Measurements from ENCODE around the gene KCNQ1OT1.

KCNQ1OT1 gene

DNA sequence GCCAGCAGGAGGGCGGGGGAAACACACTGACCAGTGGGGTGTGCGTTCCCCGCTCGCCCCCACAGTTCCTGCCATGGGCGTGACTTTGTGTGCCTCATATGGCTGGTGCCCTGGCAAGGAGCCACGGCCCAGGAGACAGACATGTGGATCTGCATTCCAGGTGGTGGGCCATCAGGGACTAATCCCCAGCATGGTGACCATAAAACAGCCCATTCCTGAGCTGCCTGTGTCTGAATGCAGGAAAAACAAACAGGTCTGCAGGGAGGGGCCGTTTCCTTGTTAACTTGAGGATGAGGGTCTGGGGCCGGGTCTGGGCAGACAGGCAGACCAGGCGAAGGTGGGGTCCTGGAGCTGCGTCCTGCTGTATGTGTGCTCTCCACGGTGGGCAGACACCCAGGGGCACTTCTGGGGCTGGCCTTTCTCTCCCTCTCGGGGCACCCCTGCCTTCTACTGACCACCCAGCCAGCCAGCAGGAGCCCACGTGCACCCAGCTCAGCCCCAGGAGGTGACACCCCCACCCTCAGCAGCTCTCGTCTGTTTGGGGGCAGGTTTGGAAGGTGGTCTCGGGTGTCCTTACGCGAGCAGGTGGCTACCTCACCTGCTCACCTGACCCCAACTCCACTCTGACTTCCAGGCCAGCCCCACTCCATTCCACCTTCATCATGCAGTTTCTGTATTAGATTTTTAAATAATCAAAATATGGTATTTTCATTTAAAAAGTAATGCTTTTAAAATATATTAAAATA, 120.3 kb downstream of the KCNQ1OT1 start:
- DNase-seq: no peak

DNA sequence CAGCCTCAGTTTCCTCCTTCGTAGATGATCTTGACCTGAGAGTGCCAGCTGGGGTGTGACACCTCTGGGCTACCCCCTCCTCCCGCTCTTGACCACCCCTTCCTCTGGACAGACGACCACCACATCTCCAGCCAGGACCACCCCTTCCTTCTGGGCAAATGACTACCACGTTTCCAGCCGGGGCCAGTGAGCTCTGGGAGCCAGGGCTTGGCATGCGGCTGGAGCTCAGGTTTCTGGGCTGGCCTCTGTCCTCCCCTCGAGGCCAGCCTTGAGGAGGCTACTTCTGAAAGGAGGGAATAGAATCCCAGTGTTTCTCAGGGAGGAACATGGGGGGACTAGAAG, 120.9 kb downstream of the KCNQ1OT1 start:
- no peak for DNase-seq

DNA sequence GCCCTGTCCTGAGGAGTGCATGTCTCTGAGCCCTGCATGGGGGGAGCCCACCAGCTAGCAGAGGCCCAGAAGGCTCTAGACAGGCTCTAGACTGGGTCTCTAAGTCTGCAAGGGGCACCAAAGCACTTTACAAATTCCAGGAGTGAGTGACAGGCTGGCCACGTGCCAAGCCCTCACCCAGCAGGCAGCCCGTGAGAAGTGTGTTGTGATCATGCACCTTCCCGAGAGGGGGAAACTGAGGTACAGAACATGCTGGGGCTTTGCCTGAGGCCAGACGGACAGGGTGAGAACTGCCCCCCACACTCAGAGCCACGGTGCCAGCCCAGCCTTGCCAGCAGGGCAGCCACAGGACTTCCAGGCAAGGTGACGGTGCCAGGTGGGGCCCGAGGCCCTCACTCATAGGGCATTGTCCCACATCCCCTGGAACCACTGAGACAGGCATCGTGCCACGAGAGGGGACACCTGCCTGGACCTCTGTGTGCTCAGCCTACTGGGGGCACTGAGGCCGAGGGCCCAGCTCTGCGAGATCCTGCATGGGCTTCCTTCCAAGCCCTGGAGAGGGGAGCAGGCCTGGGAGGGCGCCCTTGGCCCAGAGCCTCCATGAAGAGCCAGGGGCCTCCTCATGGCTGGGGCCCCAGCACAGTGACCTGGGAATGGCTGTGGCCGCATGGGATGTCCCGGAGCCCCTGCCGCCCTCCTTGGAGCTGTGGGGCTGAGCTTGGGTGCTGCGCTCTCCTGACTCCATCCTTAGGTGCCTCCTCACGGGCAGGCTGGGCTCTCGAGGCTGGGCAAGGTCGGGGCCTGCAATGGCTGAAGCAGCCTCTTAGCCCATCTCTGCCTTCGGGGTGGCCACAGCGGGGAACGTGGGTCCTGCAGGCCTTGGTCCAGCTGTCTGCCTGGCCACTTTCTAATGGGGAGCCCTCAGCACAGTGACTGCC, 121.5 kb downstream of the KCNQ1OT1 start:
- DNase-seq: no peak

DNA sequence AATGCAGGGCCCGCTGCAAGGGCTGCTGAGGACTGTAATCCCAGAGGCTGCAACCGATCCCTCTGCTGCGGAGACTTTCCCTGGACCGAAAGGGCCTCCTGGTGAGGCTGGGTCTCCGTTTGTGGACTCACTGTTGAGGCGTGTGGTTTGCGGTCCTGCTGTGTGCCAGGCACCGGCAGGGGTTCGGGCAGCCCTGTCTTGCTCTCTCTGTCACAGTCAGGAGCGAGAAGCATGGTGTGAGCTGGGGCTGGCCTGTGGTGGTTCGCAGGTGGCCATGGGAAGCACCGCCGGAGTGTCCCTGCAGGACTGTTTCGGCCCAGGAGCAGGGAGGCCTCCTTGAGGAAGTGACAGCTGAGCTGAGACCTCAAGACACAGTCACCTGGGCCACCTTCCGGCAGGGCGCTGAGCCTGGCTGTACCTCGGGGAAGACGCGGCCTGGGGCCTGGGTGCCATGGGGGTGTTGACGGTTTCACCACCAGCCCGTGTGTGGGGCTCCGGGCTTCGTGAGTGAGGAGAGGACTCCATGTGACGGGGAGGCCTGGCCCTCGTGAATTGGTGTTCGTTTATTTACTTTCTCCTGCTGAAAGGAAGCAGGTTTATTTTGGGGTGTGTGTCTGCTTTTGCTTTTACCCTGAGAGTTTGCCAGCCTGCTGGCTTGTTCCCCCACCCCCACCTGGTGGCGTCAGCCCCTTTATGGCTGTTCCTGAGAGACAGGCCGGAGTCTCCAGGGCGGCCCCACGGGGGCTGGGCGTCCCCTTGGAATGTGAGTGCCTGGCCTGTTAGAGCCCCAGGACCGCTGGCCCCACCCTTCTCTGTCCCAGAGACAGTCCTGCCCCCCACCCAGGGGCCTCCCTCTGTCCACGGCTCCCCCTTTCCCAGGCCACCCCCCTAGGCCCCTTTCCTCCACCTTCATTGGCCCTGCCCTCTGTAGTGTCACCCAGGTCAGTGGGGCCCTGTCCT, 122.5 kb downstream of the KCNQ1OT1 start:
- DNase-seq: no peak

DNA sequence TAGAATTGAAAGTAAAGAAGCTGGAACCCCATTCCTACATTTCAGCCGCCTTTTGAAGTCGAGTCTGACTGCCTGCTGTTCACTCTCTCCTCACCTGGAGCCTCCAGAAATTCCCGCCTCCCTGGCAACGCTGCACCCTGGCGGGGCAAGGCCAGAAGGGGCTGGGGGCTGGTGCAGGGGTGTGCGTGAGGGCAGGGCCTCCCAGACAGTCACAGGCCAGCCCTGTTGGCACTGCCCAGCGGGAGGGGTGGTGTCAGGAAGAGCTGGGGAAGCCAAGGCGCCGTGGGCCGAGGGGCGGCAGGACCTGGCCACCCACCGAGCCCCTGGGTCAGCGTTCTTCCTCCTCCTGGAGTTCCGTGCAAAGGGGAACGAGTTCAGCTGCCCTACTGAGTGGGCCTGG, 123.2 kb downstream of the KCNQ1OT1 start:
- DNase-seq: no peak

DNA sequence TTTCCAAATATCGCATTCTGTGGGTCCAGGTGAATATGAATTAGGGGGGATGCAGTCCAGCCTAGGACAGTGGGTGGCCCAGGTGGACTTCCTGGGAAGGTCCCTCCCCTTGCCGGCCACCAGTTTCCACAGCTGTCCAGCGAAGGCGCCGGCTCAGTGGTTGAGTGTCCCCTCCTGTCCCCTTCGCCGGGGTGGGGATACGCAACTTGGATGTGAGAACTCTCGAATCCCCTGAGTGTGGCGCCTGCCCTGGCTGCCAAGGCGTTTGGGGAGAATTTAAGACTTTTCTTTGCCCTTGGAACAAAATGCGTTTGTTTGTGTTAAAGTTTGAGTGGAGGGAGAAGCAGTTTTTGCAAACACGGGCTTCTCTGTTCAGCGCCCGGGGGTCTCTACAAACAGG, 123.7 kb downstream of the KCNQ1OT1 start:
- DNase-seq: no peak

DNA sequence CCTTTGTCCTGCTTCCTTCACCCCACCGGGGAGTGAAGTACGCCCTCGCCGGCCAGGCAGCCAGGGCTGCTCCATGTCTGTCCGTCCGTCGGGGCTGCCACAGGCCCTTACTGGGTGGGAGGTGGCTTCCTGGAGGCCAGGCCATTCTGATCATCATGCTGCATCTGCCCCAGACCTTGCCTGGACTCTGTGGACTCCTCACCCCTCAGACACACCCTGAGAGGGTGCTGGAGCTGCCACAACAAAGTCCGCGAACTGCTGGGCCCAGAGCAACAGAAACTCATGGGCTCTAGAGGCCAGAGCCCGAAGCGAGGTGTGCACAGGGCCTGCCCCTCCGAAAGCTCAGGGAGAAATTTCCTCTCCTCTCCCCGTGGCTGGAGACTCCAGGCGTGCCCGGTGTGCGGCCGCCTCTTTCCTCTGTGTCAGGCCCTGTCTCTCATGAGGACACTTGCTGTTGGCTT, 124.2 kb downstream of the KCNQ1OT1 start:
- no peak for DNase-seq

DNA sequence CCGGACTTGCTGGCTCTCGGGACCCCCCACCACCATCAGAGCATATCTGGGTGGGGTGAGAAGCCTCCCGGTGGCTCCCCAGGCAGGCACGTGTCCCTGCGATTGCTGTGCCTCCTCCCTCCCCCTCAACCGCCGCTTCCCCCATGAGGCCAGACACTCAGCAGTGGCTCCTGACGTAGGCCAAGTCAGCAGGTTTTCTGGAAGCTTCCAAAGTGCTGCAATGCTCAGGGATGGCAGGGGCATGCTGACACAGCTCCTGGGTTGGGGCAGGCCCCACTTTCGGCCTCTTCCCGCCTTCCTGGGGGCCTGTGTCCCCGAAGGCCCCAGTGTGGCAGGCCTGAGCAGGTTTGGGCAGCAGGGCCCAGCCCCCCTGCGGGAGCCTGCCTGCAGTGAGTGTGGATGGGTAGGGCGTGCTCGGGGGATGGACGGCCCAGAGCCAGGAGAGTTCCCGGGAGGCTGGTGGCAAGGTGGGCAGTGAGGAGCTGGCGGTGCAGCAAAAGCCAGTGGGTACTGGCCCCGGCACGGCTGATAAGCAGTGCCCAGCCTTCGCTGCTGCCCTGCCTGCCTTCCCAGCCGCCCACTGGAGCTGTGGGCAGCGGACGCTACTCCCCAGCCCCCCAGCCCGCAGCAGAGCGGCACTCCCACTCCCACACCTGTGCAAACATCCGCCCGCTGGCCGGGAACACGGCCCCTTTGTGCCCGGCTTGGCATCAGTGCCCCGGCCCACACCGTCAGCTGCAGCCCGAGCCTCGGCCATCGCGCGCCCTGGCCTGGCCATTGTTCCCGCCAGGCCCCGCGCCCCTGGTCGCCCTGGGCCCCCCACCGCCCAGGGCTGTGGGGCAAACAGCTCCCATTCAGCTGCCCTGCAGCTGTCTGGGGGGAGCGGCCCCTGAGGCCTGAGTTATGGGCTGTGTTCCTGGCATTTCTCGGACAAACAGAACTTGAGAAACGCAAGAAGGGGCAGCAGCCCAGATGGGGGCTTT, 125.0 kb downstream of the KCNQ1OT1 start:
- no peak for DNase-seq

DNA sequence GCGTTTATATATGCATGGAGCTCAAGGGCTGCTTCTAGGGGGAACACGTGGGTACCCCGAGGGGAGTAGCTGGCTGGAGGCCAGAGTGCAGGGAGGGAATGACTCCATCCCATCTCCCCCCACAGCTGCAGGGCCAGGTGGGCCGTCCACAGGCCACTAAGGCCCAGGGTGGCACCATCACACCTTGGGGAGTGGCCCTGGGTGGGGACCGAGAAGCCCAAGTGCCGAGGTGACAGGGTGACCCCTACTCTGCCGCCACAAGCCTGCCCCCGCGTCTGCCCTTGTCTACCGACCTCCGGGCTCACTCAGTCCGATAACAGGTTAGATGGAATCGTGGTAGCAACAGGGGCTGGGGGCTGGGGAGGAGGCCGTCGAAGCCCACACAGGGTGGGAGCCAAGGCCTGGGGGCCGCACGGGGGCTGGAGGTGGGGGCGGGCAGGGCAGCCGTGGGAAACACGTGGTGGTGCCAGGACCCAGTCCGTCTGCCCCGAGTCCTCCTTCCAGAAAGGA, 125.7 kb downstream of the KCNQ1OT1 start:
- no peak for DNase-seq

DNA sequence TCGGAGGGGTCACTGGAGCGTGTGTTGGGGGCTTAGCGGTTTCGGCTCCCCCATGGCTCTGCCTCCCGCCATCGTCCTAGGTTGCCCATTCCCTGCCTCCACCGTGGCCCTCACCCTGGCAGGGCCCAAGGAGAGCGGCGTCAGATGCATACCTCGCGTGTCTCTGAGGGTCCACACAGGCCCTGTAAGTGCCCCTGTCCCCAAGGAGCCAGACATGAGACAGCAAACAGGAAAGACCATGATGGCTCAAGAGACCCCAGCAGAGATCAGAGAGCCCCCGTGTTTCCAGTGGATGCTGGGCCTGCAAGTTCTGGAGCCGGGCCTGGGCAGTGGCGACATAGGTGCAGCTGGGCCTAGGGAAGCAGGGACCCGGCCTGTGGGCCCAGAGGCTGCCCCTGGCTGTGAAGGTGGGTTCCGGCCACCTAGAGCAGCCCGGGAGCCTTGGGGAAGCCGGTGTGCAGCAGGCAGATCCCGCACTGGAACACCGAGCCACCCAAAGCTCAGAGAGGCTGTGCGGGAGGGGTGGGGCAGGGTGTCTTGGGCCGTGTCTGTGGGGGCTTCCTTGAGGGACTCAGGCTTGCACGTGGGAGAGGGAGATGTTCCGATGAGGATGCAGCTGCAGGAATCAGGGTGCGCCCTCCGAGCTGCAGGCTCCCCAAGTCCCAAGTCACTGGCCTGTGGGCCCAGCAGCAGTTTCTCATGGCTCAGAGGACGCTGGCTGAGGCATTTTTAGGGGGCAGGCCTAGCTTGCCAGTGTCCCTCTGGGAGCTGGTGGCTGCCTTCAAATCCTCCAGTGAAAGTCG, 126.4 kb downstream of the KCNQ1OT1 start:
- no peak for DNase-seq

DNA sequence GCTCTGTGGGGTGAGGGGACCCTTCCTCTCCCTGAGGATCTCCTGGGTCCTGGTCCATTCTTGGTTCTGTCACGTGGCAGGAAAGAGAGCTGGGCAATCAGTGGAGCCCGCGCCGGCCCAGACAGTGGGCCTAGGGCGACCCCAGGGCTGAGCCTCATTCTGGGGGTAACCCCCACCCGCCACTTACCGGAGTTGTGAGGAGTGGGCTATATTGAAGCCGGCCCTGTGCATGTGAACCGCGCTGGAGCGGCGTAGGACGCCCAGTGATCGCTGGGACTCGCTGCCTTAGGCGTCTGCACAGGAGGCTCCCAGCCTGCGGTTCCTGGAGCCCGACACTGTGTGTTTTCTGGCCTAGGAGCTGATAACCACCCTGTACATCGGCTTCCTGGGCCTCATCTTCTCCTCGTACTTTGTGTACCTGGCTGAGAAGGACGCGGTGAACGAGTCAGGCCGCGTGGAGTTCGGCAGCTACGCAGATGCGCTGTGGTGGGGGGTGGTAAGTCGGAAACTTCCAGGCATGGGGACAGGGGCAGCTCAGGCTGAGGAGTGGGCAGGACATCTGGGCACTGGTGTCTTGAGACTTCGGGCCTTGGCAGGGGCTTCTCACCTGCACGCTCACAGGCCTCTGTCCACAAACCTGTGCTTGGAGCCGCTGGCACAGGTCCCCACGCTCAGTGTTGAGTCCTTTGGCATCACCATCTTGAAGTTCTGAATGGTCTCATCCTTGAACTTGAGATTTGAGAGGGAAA, 127.1 kb downstream of the KCNQ1OT1 start:
- DNase-seq: no peak

DNA sequence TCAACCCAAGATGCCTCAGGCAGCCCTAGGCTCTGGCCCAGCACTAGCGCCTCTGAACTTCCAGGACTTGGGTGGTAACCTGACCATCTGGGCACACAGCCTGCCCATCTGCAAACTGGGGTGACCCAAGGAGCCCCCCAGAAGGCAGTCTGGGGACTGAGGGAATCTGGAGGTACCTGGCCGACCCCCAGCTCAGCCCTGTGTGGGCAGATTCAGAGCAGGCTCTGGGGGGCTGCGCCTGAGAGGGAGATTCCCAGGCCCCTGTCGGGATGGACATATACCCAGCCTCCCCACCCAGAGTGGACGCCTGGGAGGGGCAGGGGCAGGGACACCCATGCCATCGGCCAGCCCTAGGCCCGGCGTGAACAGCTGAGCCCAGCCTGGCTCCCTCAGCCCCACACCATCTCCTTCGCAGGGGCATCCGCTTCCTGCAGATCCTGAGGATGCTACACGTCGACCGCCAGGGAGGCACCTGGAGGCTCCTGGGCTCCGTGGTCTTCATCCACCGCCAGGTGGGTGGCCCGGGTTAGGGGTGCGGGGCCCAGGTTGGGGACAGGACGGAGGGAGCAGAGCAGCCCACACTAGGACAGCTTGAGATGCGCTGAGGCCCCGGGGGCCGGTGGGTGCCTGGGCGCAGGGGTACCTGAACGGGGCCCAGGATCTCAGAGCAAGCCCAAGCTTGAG, 128.1 kb downstream of the KCNQ1OT1 start:
- no peak for DNase-seq

DNA sequence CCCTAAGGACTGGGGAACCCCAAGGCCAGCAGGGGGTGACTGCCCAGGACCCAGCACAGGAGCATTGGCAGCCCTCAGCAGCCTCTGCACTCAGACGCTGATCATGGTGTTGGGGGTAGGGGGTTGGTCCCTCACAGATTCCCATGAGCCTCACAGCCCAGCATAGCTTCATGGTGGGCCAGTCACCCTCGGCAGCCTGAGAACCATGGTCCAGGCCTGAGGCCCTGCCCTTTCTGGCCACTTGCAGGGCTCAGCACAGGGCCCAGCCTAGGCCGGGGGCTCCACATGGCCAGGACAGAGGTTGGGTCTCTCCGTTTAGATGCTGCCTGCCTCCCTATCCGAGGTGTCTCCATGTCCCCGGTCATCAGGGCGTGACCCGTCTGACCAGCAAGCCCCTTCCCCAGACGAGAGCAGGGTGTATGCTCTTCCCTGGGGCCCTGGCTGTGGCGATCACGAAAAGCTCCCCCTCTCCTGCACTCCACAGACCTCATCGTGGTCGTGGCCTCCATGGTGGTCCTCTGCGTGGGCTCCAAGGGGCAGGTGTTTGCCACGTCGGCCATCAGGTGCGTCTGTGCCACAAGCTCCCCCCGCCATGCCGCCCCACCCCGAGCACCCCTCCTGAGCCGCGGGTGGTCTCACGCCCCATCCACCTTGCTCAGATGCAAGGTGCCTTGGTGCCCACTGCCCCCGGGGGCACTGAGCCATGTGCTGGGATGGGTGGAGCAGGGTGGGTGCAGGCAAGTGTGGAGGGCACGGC, 128.8 kb downstream of the KCNQ1OT1 start:
- no peak for DNase-seq

DNA sequence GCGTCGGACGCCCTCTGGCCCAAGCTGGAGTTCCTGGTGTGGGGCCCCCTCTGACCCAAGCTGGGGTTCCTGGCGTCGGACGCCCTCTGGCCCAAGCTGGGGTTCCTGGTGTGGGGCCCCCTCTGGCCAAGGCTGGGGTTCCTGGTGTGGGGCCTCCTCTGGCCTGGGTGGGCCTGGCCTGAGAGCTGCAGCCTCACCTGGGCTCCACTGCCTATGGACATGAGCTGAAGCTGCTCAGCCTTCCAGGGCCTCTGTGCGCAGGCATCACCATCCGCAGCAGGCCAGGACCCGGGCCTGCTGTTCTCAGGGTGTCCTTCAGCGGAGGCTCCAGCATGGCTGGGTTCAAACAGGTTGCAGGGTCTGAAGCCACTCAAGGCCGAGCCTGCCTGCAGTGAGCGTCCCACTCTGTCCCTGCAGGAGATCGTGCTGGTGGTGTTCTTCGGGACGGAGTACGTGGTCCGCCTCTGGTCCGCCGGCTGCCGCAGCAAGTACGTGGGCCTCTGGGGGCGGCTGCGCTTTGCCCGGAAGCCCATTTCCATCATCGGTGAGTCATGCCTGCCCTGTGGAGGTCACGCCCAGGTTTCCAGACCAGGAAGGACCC, 129.5 kb downstream of the KCNQ1OT1 start:
- DNase-seq: no peak

DNA sequence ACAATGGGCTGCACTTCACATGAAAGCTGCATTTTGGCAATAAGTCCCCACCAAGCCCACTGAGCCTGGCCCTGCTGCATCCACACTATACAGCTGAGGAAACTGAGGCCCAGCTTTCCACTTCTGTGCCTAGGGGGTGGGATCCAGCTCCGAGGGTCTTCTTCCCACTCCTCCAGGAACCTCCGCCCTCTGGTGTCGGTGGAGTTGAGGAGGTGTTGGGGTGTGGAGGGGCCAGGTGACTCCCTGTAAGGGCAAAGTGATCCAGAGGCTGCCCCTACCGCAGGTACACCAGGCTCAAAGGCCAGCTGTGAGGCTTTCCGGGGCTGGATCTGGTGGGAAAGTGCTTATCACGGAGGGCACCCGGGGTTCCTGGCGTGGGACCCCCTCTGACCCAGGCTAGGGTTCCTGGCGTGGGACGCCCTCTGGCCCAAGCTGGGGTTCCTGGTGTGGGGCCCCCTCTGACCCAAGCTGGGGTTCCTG, 130.0 kb downstream of the KCNQ1OT1 start:
- DNase-seq: no peak

DNA sequence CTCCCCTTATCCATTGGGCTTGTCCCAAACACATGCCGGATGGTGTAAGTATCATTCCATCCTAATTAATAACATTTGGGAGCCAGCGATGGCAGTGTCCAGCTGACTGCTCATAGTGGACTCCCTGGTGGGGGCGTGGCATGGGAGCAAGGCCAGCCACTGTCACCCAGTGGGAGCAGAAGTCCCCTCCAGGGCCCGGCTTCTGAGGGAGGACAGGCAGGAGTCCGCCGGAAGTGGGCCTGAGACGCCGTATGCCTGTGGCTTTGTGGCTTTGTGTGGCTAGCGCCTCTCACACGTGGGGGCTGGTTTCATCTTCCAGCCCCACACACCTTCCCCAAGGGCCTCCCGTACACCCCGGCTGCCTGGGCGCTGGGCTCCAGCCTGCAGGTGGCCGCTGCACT, 130.5 kb downstream of the KCNQ1OT1 start:
- DNase-seq: no peak

DNA sequence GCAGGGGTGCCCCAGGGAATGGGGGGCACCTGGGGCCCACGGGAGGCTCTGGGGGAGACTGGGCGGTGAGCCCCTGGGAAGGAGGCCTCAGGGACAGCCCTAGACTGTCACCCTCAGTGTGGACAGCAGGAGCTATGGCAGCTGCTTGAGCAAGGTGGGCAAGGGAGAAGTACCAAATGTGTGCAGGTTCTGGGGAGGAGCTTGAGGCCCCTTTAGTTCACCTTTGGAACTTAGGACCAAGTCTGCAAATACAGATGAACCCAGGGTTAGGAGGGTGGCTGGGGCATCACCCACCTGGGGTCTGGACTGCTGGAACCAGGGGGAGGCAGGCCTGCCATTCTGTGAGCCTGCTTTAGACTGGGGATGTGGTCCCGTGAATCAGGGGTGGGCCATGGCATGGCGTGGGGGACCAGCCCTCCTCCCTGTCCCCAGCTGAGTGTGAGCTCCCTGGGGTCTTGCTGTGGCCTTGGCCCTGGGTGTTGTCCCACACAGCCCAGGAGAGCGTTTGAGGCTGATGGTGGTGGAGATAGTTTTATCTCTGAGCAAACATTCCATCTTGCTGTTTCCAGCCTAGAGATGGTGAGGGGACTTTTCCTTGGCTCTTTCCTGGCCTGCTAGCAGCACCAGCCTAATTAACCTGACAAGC, 132.6 kb downstream of the KCNQ1OT1 start:
- DNase-seq: no peak
